ENCODE data around the gene CMTM3. TPM values are rescaled to one million over a fixed set of nuclear protein-coding genes. Genes with fewer than 3 reads are reported as not detected.

CMTM3 gene
- total and polyA plus RNA-seq, 2 of the 4 experiments (the other 2 are of a cell fraction), result 4.5 to 35.5 TPM

GRCh38 chr16:66599726-66600125, 4.8 kb upstream of the CMTM3 start:
- Histone ChIP-seq H3K4me2 (ENCODE audit: low read depth, low read length) (no peak overlapping the region), H3K9me3 (ENCODE audit: control insufficient read depth, insufficient read depth, low read length) (peaks cover 5% of the 10 kb centered on the region; the same call in 1 of the 2 replicates), H3K4me1 (ENCODE audit: control insufficient read depth, insufficient read depth, low read length) (peaks cover 3% of the 10 kb centered on the region; the same call in 1 of the 2 replicates), H3K14ac (replicated peaks; ENCODE audit: low read depth, low read length) (no peak overlapping the region), H2BK120ac (ENCODE audit: low read depth, low read length) (no peak overlapping the region), H3K79me1 (ENCODE audit: low read depth in 1 of 2, low read length in 2 of 2) (peaks cover 0 to 8% of the 10 kb centered on the region in 2 experiments; a peak in 2 of 4 replicates), H4K8ac (ENCODE audit: low read depth in 2 of 2, low read length in 2 of 2) (no peak overlapping the region), H2AK9ac (replicated peaks; ENCODE audit: low read depth, low read length, poor library complexity) (no peak overlapping the region), H4K91ac (ENCODE audit: insufficient read depth, low read depth, low read length) (no peak overlapping the region), H3K9ac (ENCODE audit: low read depth, low read length) (no peak overlapping the region), H3K23ac (ENCODE audit: low read depth, low read length) (no peak overlapping the region), H2AK5ac (ENCODE audit: low read depth, low read length) (no peak overlapping the region), H3K9me1 (ENCODE audit: insufficient read depth, low read length) (no peaks in the 10 kb centered on the region), H3K56ac (ENCODE audit: extremely low read depth, insufficient read depth, low read length) (no peak overlapping the region), H3K27ac (ENCODE audit: insufficient read depth, low read length) (no peak overlapping the region), H4K5ac (ENCODE audit: low read depth, low read length) (no peak overlapping the region), H3K4ac (ENCODE audit: low read depth, low read length) (no peak overlapping the region), H2BK20ac (ENCODE audit: low read depth, low read length) (no peak overlapping the region), H4K20me1 (ENCODE audit: insufficient read depth, low read length) (no peaks in the 10 kb centered on the region), H3K27me3 (ENCODE audit: control insufficient read depth, insufficient read depth, low read length) (peaks cover 14% of the 10 kb centered on the region), H2BK15ac (ENCODE audit: low read depth, low read length) (no peak overlapping the region), H3K36me3 (ENCODE audit: control insufficient read depth, insufficient read depth, low read length) (no peaks in the 10 kb centered on the region), H3K18ac (ENCODE audit: low read depth, low read length) (no peak overlapping the region), H2BK5ac (ENCODE audit: low read depth, low read length, poor library complexity, severe bottlenecking) (no peak overlapping the region), H2AFZ (replicated peaks; ENCODE audit: low read length, poor library complexity) (no peak overlapping the region), H3K4me3 (ENCODE audit: insufficient read depth, low read depth, low read length) (no peak overlapping the region)
- CTCF ChIA-PET, result interaction anchor here (1.1 kb wide), 1 partner anchor 193 kb away, joined by 4 read pairs; no protein-coding TSS in a partner anchor
- in situ Hi-C loops (cut with MboI; ENCODE audit: low sequenced_read_pairs) (loop anchor here (5.0 kb wide), 2 partner anchors 47 to 192 kb away; partner anchors contain the start of genes CKLF and TK2), dilution Hi-C loops (cut with HindIII; ENCODE audit: low sequenced_read_pairs, unreplicated experiment) (no loop called here), intact Hi-C loops (cut with micrococcal nuclease) (no loop called here)
- TF ChIP-seq FOS (IDR thresholded peaks at IDR 0.05; ENCODE audit: low read depth, low read length) (no peak), RCOR1 (IDR thresholded peaks at IDR 0.05; ENCODE audit: insufficient replicate concordance, low read length) (no peak), RFX5 (IDR thresholded peaks at IDR 0.05; ENCODE audit: low read depth, low read length) (no peak), CEBPB (IDR thresholded peaks at IDR 0.05; ENCODE audit: low read depth, low read length) (no peak), MAFK (IDR thresholded peaks at IDR 0.05; ENCODE audit: low read depth, low read length) (no peak), MXI1 (IDR thresholded peaks at IDR 0.05; ENCODE audit: borderline replicate concordance, low read depth, low read length) (no peak), BHLHE40 (IDR thresholded peaks at IDR 0.05; ENCODE audit: low read depth, low read length) (no peak), NFE2L2 (IDR thresholded peaks at IDR 0.05; ENCODE audit: low read depth, low read length) (no peak), SMC3 (IDR thresholded peaks at IDR 0.05; ENCODE audit: low read depth, low read length) (no peak), RAD21 (IDR thresholded peaks at IDR 0.05; ENCODE audit: low read length) (no peak)
- TF ChIP-seq, protein P1, sequence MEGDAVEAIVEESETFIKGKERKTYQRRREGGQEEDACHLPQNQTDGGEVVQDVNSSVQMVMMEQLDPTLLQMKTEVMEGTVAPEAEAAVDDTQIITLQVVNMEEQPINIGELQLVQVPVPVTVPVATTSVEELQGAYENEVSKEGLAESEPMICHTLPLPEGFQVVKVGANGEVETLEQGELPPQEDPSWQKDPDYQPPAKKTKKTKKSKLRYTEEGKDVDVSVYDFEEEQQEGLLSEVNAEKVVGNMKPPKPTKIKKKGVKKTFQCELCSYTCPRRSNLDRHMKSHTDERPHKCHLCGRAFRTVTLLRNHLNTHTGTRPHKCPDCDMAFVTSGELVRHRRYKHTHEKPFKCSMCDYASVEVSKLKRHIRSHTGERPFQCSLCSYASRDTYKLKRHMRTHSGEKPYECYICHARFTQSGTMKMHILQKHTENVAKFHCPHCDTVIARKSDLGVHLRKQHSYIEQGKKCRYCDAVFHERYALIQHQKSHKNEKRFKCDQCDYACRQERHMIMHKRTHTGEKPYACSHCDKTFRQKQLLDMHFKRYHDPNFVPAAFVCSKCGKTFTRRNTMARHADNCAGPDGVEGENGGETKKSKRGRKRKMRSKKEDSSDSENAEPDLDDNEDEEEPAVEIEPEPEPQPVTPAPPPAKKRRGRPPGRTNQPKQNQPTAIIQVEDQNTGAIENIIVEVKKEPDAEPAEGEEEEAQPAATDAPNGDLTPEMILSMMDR (conservative IDR thresholded peaks at IDR 0.05; ENCODE audit: low read depth, low read length), result no peak
- POLR2A ChIA-PET (ENCODE audit: unreplicated experiment), result no interaction called here
- BruUV-seq (replicated peaks), result no TSS peak
- DNase-seq, result no peak
- no CpG with 5 or more reads among the region's 4 CpGs for WGBS, 2 experiments (ENCODE audit: extremely low coverage in 2 of 2, insufficient read length in 1 of 2)
- ATAC-seq (ENCODE audit: low read depth), result no peak
